ENCODE measurements around the gene MYG1. TPM values are rescaled to one million over a fixed set of nuclear protein-coding genes. Genes with fewer than 3 reads are reported as not detected.

MYG1 gene
- total and polyA plus RNA-seq, 2 of the 13 experiments (the other 11 are each of a cell fraction or from before 2014, with no cell fraction given), result 38.6 to 58.0 TPM

GRCh38 chr12:53251477-53252348 is 47.8 kb upstream of the MYG1 start (continued):
- TF ChIP-seq DNMT3B (CRISPR knock-in tag; conservative IDR thresholded peaks at IDR 0.05) (no peak), ZFP91 (CRISPR knock-in tag; IDR thresholded peaks at IDR 0.05; ENCODE audit: borderline replicate concordance) (no peak), PRDM10 (CRISPR knock-in tag; IDR thresholded peaks at IDR 0.05; ENCODE audit: low read depth) (no peak; the same call in 1 of the 2 replicates), ZNF782 (CRISPR knock-in tag; IDR thresholded peaks at IDR 0.05; ENCODE audit: borderline replicate concordance) (no peak), EEA1 (CRISPR knock-in tag; IDR thresholded peaks at IDR 0.05; ENCODE audit: borderline replicate concordance) (0 out of 2 replicates have a peak, but pooled peaks have one; percentile 1), ZNF570 (CRISPR knock-in tag; IDR thresholded peaks at IDR 0.05; ENCODE audit: borderline replicate concordance) (no peak), ZNF772 (CRISPR knock-in tag; IDR thresholded peaks at IDR 0.05) (no peak), LBX2 (CRISPR knock-in tag; IDR thresholded peaks at IDR 0.05; ENCODE audit: borderline replicate concordance) (no peak), PHB2 (IDR thresholded peaks at IDR 0.05; ENCODE audit: partially characterized antibody) (no peak), FIP1L1 (IDR thresholded peaks at IDR 0.05; ENCODE audit: borderline replicate concordance, insufficient read depth, low read depth, low read length) (no peak), SRY (CRISPR knock-in tag; IDR thresholded peaks at IDR 0.05) (no peak), ZFP90 (CRISPR knock-in tag; IDR thresholded peaks at IDR 0.05; ENCODE audit: borderline replicate concordance) (0 out of 2 replicates have a peak, but pooled peaks have one; percentile 83), ZNF569 (CRISPR knock-in tag; IDR thresholded peaks at IDR 0.05; ENCODE audit: borderline replicate concordance) (no peak), RBFOX2 (IDR thresholded peaks at IDR 0.05; ENCODE audit: low read depth, low read length) (peak; percentile 84), USF2 (IDR thresholded peaks at IDR 0.05; ENCODE audit: low read depth, low read length) (peak; percentile 68; the same call in 1 of the 2 replicates), USF2 (CRISPR knock-in tag; IDR thresholded peaks at IDR 0.05; ENCODE audit: borderline replicate concordance) (peak; percentile 71; the same call in 1 of the 2 replicates), MTERF4 (CRISPR knock-in tag; IDR thresholded peaks at IDR 0.05) (no peak), KMT2B (CRISPR knock-in tag; IDR thresholded peaks at IDR 0.05) (peak; percentile 10; the same call in 1 of the 2 replicates), CC2D1A (CRISPR knock-in tag; IDR thresholded peaks at IDR 0.05) (no peak)

Data from HepG2 (cell line).